Neutrophil (primary cell): Measurements from ENCODE around the gene CHTF18.

Experiments used
- H3K27ac ChIP-seq: fragments of 200-600 bp; sonication (generic); 2 replicates; pipeline ENCODE4 v1.5.1; 2016; ENCODE audit warnings: mild to moderate bottlenecking, moderate library complexity
- H3K27me3 ChIP-seq: fragments of 200-600 bp; sonication (generic); 2 replicates; pipeline ENCODE4 v1.6.0; 2016; ENCODE audit warnings: mild to moderate bottlenecking
- H3K36me3 ChIP-seq: fragments of 200-600 bp; sonication (generic); 2 replicates; pipeline ENCODE4 v1.5.1; 2017
- H3K4me1 ChIP-seq, 2 experiments: fragments of 200-600 bp in 1 of 2; sonication (generic) in 1 of 2; 1 replicate in 1 of 2; 2 replicates in 1 of 2; pipeline versions ENCODE4 v1.5.1 to v1.6.1; 2013 to 2016; ENCODE audit warnings: low read depth in 1 of 2, low read length in 1 of 2, mild to moderate bottlenecking in 1 of 2, moderate library complexity in 1 of 2; ENCODE audit not compliant: control insufficient read depth in 1 of 2, insufficient read depth in 1 of 2
- H3K4me3 ChIP-seq, 2 experiments: fragments of 200-600 bp in 1 of 2; sonication (generic) in 1 of 2; 1 replicate in 1 of 2; 2 replicates in 1 of 2; pipeline ENCODE4 v1.5.1; 2013 to 2016; ENCODE audit warnings: low read depth in 1 of 2, low read length in 1 of 2, mild to moderate bottlenecking in 1 of 2, moderate library complexity in 1 of 2
- H3K9me3 ChIP-seq: fragments of 200-600 bp; sonication (generic); 2 replicates; pipeline ENCODE4 v1.5.1; 2016
- TF ChIP-seq, protein P1 (sequence below): fragments of 200-600 bp; sonication (generic); IDR thresholded peaks from 2 replicates; pipeline ENCODE4 v1.5.1; 2016; ENCODE audit warnings: antibody characterized with exemption

CHTF18 gene

DNA sequence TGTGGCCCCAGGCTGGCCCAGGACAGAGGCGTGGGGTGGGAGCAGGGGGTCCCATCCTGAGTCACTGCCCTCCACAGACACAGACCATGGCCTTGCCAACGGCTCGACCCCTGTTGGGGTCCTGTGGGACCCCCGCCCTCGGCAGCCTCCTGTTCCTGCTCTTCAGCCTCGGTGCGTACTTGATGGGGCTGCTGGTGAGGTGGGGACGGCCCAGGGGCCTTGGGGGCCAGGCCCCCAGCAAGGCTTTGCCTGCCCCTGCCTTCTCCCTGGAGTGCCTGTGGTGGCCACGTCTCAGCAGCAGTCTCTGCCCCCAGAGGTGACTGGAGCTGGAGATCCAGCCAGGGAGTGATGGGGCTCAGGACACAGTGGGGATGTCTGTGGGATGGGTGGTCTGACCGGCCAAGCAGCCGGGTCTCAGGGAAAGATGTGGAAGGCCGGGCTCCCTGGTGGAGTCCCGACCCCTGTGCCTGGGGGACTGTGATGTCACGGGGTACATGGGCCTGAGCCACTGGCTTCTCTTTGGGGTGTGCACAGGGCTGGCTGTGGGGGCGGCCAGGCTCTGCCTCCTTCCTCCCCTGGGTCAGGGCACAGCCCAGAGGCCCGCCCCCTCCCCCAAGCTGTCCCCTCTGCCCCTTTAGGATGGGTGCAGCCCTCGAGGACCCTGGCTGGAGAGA lies 25.7 kb upstream of the CHTF18 start:
- Histone ChIP-seq H3K4me1 (no peaks in the 10 kb centered on the region), H3K27me3 (no peaks in the 10 kb centered on the region), H3K4me3 (no peak overlapping the region), H3K36me3 (no peaks in the 10 kb centered on the region), H3K9me3 (no peaks in the 10 kb centered on the region), H3K27ac (no peak overlapping the region)
- TF ChIP-seq, protein P1, sequence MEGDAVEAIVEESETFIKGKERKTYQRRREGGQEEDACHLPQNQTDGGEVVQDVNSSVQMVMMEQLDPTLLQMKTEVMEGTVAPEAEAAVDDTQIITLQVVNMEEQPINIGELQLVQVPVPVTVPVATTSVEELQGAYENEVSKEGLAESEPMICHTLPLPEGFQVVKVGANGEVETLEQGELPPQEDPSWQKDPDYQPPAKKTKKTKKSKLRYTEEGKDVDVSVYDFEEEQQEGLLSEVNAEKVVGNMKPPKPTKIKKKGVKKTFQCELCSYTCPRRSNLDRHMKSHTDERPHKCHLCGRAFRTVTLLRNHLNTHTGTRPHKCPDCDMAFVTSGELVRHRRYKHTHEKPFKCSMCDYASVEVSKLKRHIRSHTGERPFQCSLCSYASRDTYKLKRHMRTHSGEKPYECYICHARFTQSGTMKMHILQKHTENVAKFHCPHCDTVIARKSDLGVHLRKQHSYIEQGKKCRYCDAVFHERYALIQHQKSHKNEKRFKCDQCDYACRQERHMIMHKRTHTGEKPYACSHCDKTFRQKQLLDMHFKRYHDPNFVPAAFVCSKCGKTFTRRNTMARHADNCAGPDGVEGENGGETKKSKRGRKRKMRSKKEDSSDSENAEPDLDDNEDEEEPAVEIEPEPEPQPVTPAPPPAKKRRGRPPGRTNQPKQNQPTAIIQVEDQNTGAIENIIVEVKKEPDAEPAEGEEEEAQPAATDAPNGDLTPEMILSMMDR, result no peak

DNA sequence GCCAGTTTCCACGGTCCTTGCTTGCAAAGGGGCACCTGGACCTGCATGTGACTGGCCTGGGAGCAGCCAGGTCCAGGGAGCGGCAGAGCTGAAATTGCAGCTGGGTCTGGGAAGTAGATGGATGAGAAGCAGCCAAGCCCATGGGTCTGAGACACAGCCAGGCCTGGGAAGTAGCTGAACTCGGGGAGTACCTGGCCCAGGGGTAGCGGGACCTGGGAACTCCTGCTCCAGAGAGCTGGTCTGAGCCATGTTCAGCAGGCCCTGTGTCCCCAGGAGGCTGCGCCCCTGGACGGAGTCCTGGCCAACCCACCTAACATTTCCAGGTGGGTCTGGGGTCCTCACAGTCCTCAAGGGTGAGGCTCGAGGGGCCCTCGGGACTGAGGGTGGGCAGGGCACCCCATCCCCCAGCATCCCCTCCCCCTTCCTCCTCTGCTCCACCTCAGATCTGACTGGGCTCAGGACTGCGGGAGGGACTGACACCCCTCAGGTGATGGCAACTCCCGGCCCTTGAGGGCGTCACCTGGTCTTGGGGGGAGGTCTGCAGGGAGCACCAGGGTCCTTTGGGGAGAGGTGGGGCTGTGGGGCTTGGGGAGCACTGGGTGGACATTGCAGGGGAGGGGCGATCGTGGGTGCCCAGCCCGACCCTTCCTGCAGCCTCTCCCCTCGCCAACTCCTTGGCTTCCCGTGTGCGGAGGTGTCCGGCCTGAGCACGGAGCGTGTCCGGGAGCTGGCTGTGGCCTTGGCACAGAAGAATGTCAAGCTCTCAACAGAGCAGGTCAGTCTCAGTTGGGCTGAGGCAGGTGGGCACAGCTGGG lies 24.8 kb upstream of the CHTF18 start:
- TF ChIP-seq, protein P1, result no peak
- no peaks in the 10 kb centered on the region for H3K9me3 ChIP-seq

DNA sequence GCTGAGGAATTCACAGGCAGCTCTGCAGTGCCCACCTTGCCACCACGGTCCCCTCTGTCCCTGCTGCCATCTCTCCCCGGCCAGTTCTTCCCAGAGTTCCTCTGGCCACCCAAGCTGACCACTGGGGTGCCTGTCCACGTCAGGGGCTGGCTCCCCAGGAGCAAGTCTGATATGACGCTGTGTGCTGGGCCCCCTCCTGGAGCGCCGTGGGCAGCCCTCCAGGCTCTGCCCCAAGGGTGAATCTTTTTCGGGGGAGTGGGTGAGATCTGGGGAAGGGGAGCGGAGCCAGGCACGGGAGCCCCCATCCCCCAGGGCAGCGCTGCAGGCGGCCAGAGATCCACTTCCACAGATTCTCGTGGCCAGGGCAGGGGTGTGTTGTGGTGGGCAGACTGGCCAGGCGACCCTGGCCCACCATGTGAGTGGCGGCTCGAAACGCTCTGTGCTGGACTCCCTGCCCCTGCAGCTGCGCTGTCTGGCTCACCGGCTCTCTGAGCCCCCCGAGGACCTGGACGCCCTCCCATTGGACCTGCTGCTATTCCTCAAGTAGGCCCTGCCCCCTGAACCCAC lies 24.2 kb upstream of the CHTF18 start:
- Histone ChIP-seq H3K9me3 (no peaks in the 10 kb centered on the region), H3K4me1 (no peaks in the 10 kb centered on the region), H3K27me3 (peaks cover 9% of the 10 kb centered on the region), H3K36me3 (no peaks in the 10 kb centered on the region), H3K4me3 (no peak overlapping the region), H3K27ac (no peak overlapping the region)
- TF ChIP-seq, protein P1, result no peak

More for the DNA sequence above, 24.8 kb upstream of the CHTF18 start:
- no peak overlapping the region for H3K4me3 ChIP-seq
- no peak overlapping the region for H3K27ac ChIP-seq
- no peaks in the 10 kb centered on the region for H3K36me3 ChIP-seq
- no peaks in the 10 kb centered on the region for H3K4me1 ChIP-seq
- H3K27me3 ChIP-seq, result peaks cover 5% of the 10 kb centered on the region

DNA sequence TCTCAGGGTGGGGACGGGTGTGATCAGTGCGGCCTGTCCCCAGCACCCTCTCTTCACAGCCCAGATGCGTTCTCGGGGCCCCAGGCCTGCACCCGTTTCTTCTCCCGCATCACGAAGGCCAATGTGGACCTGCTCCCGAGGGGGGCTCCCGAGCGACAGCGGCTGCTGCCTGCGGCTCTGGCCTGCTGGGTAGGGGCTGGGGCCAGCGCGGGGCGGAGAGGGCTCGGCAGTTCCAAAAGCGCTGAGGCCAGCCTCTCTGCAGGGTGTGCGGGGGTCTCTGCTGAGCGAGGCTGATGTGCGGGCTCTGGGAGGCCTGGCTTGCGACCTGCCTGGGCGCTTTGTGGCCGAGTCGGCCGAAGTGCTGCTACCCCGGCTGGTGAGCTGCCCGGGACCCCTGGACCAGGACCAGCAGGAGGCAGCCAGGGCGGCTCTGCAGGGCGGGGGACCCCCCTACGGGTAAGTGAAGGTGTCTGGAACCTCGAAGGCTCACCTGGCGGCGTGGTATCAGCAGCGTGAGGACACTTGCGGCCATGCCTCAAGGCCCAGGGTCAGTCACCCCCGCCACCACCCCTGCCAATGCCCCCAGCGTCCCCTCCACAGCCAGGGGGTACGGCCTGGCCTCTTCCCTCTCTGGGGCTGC lies 23.5 kb upstream of the CHTF18 start:
- H3K36me3 ChIP-seq, result no peaks in the 10 kb centered on the region
- no peak overlapping the region for H3K4me3 ChIP-seq
- H3K27ac ChIP-seq, result no peak overlapping the region
- H3K27me3 ChIP-seq, result peaks cover 16% of the 10 kb centered on the region
- TF ChIP-seq, protein P1, result no peak
- no peaks in the 10 kb centered on the region for H3K4me1 ChIP-seq
- H3K9me3 ChIP-seq, result no peaks in the 10 kb centered on the region

DNA sequence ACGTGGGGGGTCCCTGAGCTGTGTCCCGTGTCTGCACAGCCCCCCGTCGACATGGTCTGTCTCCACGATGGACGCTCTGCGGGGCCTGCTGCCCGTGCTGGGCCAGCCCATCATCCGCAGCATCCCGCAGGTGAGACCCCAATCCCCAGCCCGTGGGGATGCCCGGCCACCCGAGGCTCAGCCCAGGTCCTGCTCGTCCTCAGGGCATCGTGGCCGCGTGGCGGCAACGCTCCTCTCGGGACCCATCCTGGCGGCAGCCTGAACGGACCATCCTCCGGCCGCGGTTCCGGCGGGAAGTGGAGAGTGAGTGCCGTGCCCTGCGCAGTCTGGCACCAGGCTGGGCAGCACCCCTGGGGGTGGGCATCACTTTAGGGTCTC lies 22.9 kb upstream of the CHTF18 start:
- H3K27ac ChIP-seq, result no peak overlapping the region
- H3K36me3 ChIP-seq, result no peaks in the 10 kb centered on the region
- no peaks in the 10 kb centered on the region for H3K9me3 ChIP-seq
- no peaks in the 10 kb centered on the region for H3K4me1 ChIP-seq
- H3K4me3 ChIP-seq, result no peak overlapping the region
- H3K27me3 ChIP-seq, result peaks cover 16% of the 10 kb centered on the region
- TF ChIP-seq, protein P1, result no peak
